Gastroesophageal sphincter (tissue), 3 donors: ENCODE measurements around the gene CCNYL1.

Experiments
- CTCF ChIP-seq, 4 experiments: fragments of 200-600 bp in 2 of 4; fragments of 450-650 bp in 2 of 4; sonication (generic) in 1 of 4; IDR thresholded peaks; one replicate each; pipeline ENCODE4 v1.5.1; 2017 to 2019; ENCODE audit warnings: antibody characterized with exemption in 4 of 4, mild to moderate bottlenecking in 2 of 4, moderate library complexity in 2 of 4
- EP300 ChIP-seq: sonication (generic); formaldehyde crosslinking; IDR thresholded peaks from one replicate; pipeline ENCODE4 v1.6.1; 2017; ENCODE audit warnings: antibody characterized with exemption, mild to moderate bottlenecking
- POLR2A ChIP-seq, 2 donors: fragments of 450-650 bp; IDR thresholded peaks; one replicate each; pipeline ENCODE4 v1.6.1; 2017; ENCODE audit warnings: antibody characterized with exemption in 2 of 2, mild to moderate bottlenecking in 2 of 2, moderate library complexity in 1 of 2
- POLR2AphosphoS5 ChIP-seq: sonication (generic); formaldehyde crosslinking; IDR thresholded peaks from one replicate; pipeline ENCODE4 v1.6.1; 2017; ENCODE audit warnings: antibody characterized with exemption

GRCh38 chr2:207777124-207777523 lies 65.7 kb downstream of the CCNYL1 start:
- no peak for TF ChIP-seq CTCF (IDR thresholded peaks at IDR 0.05)
- TF ChIP-seq EP300 = no peak
- TF ChIP-seq POLR2A (IDR thresholded peaks at IDR 0.05) = no peak
- TF ChIP-seq POLR2AphosphoS5 = no peak
